ENCODE measurements around the gene SLC9A9. TPM values are rescaled to one million over a fixed set of nuclear protein-coding genes. Genes with fewer than 3 reads are reported as not detected.

SLC9A9 gene
- polyA plus RNA-seq, 3 donors: 5.8 to 6.8 (median 6.4) TPM

GRCh38 chr3:143236226-143236964 is 611.9 kb downstream of the SLC9A9 start:
- DNase-seq (ENCODE audit: low read depth in 3 of 3, low spot score in 2 of 3): no peak

- DNase-seq (ENCODE audit: low read depth in 3 of 3, low spot score in 2 of 3): no peak
Measured at GRCh38 chr3:143235614-143236204, 612.6 kb downstream of the SLC9A9 start.

DNA sequence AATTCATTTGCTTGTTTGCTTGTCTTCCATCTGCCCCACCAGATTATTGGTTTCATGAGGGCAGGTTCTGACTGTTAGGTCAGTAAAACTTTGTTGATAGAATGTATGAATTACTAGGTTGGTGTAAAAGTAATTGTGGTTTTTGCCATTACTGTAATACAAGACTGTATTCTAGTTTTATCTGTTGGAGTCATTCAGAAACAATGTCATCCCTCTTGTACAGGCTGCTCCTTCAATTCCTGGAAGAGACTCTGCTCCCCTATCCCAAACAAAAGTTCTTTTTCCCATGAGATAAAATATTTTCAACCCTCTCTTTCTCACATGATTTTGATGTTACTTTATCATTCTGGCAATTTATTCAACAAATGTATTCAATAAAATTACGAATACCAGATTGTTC is 613.7 kb downstream of the SLC9A9 start:
- DNase-seq (ENCODE audit: low read depth in 3 of 3, low spot score in 2 of 3): no peak

GRCh38 chr3:143232981-143233380 is 615.3 kb downstream of the SLC9A9 start:
- DNase-seq (ENCODE audit: low read depth in 3 of 3, low spot score in 2 of 3): no peak

DNA sequence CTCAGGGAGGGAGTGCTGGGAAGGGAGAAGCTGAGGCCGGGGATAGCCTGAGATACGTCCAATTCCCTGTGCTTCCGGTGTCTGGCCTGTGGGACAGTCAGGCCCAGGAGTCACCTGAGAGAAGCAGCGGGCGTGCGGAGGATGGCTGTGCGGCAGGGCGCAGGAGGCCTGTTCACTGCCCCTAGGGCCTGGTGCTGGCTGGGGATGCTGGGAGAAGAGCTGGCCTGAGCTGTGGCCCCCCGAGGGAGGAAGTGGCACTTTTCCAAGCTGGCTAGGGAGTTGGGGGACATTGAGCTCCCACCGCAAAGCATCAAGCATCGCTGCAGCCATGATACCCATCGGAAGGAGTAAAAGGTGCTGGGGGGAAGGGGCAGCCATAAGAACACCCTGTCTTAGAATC is 619.9 kb downstream of the SLC9A9 start:
- no peak for DNase-seq (ENCODE audit: low read depth in 3 of 3, low spot score in 2 of 3)

DNA sequence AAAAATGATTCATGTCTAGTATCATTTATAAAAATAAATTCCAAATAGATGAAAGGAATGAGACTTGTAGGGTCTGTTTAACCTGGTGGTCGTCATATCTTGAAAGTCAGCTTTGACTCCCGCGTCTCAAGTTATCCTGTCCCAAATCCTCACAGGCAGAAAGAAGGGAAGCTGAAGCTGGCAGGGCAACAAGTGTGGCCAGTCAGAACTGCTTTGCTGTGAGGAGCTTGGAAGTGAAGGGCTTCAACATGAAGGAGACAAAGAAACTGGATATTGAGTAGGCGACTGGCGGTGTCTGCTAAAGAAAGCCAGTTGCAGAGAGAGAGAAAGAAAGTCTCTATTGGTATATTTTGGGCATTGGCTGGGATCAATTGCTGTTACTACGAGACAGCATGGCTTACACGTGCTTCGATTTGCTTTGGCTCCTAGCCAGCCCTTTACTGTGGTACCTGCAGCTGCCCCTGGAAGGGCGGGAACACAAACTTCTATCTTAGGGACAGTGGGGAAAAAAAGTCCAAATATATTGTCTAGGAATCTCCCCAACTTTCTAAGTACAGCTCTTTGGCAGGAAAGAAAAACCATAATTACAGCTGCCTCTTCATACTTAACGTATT is 621.5 kb downstream of the SLC9A9 start:
- no peak for DNase-seq (ENCODE audit: low read depth in 3 of 3, low spot score in 2 of 3)

DNA sequence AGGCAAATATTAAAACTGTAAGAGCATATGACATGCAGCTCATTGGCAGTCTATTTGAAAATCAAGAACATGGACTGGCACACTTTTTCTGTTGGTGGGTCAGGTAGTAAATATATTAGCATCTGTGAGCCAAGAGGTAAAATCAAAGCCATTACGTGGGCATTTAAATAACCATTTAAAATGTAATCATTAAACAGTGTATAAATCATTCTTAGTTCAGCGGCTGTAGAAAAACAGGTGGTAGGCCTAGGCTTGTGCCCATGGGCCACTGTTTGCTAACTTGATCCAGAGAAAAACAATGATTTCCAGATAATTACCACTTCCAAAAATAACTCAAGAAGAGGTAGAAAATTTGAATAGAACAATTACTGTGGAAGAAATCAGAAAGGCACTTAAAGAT is 623.6 kb downstream of the SLC9A9 start:
- DNase-seq (ENCODE audit: low read depth in 3 of 3, low spot score in 2 of 3): no peak

- DNase-seq (ENCODE audit: low read depth in 3 of 3, low spot score in 2 of 3): no peak
Measured at GRCh38 chr3:143222981-143223380, 625.3 kb downstream of the SLC9A9 start.

- DNase-seq (ENCODE audit: low read depth in 3 of 3, low spot score in 2 of 3): no peak
Measured at GRCh38 chr3:143222505-143222904, 625.8 kb downstream of the SLC9A9 start.

DNA sequence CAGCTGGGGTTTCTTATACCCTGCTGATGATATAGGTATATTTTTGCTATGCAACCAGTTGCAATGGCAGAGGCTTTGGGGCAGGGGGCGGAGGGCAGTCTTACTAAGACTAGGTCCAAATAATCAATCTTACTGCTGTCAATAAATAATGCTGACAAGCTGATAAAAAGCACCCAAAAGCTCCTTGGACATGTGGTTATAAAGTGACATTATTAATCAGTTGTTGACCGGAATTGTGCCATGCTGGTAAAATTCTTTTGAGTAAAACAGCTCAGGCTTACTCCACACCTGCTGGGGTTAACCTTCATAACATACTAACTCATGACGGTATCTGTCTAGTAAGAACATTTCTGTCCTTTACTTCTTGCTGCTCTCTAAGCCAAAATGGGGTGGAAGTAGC is 626.8 kb downstream of the SLC9A9 start:
- DNase-seq (ENCODE audit: low read depth in 3 of 3, low spot score in 2 of 3): no peak

- no peak for DNase-seq (ENCODE audit: low read depth in 3 of 3, low spot score in 2 of 3)
Measured at GRCh38 chr3:143220741-143221140, 627.5 kb downstream of the SLC9A9 start.

DNA sequence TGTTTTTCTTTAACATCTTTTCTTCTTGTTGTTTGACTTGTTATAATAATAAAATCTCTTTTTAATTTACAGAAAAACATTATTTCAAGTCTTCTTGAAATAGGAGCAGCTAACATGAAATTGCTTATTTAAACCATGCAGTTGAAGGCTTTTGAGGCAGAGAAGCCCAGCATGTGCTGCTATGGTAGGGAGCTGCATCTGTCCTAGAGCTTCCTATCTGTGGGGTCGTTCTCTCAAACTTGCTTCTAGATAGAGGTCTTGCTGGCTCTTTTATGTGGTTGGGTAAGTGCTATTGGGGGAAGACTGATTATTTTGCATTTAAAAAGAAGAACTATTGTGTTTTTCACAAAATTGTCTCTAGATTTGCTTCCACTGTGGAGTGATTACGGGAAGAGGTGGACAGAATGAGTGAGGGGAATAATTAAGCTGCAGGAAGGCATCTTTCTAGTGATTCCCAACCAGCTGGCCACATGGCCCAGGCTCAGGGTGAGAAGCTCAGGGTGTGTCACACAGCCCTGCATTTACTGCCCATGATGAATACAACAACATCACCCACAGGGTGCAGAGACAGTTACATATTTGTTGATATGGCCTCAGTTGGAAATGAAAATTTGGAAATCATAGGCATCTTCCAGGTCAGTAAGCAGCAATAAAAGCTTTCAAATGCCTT is 630.0 kb downstream of the SLC9A9 start:
- DNase-seq (ENCODE audit: low read depth in 3 of 3, low spot score in 2 of 3): no peak

DNA sequence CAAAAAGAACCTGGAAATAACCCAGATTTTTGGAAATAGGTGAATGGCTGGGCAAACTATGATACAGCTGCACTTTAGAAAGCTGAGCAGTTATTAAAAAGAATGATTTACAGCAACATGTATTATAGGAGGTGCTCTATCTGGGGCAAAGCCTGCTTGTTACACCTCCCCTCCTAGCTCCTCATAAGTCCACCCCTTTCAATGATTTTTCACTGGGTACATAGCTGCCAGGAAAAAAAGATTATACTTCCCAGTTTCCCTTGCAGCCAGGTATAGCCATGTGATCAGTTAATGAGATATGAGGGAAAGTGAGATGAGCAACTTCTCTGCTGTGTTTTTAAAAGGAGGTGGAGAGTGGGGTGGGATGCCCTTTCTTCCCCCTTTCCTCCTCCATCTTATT is 631.0 kb downstream of the SLC9A9 start:
- DNase-seq (ENCODE audit: low read depth in 3 of 3, low spot score in 2 of 3): no peak

- DNase-seq (ENCODE audit: low read depth in 3 of 3, low spot score in 2 of 3): no peak
Measured at GRCh38 chr3:143216709-143217182, 631.5 kb downstream of the SLC9A9 start.

Other genes starting within 250 kb of the SLC9A9 start
- gene DIPK2A, start 123.4 kb upstream of the SLC9A9 start, polyA plus RNA-seq (ENCODE audit: insufficient read length in 3 of 3): 10 to 100 TPM; 42.9 to 45.6 (median 45.6) TPM